CD4-positive, alpha-beta T cell (primary cell): ENCODE results near the gene PTCD2. TPM values are rescaled to one million over a fixed set of nuclear protein-coding genes. Genes with fewer than 3 reads are reported as not detected.

Experiments
- ATAC-seq: fragments of 200-7000 bp; cut with Tn5 transposase; one replicate; pipeline ENCODE4 v1.10.0; 2022; ENCODE audit warnings: mild to moderate bottlenecking; ENCODE audit not compliant: poor library complexity
- CTCF ChIA-PET: fragments of 350-600 bp; sonication (Branson Sonifier 250); formaldehyde crosslinking; loops from one replicate; lab custom pipeline; 2021; ENCODE audit warnings: antibody characterized with exemption, inconsistent platforms; lab: Charles Lee
- POLR2A ChIA-PET: fragments of 350-600 bp; sonication (Branson Sonifier 250); formaldehyde crosslinking; loops from one replicate; lab custom pipeline; 2021; ENCODE audit warnings: antibody characterized with exemption, inconsistent platforms; lab: Charles Lee
- DNase-seq, 14 experiments: peaks; one replicate each; pipeline ENCODE4 v3.0.0-alpha.2; 2013 to 2020; ENCODE audit warnings: mixed read lengths in 2 of 14
- H3K27ac ChIP-seq, 2 donors: one replicate each; pipeline versions ENCODE4 v1.5.1 to v1.7.0; 2013; ENCODE audit warnings: low read length in 2 of 2, low read depth in 1 of 2, mild to moderate bottlenecking in 1 of 2
- H3K27me3 ChIP-seq, 2 experiments: 1 replicate in 1 of 2; 2 replicates in 1 of 2; pipeline versions ENCODE4 v1.6.1 to v1.7.0; 2013; ENCODE audit warnings: low read length in 2 of 2, control low read depth in 1 of 2, mild to moderate bottlenecking in 1 of 2, moderate library complexity in 1 of 2; ENCODE audit not compliant: insufficient read depth in 2 of 2, control insufficient read depth in 1 of 2
- H3K36me3 ChIP-seq: one replicate; pipeline ENCODE4 v1.6.1; 2013; ENCODE audit warnings: low read length, control low read depth; ENCODE audit not compliant: insufficient read depth
- H3K4me1 ChIP-seq: one replicate; pipeline ENCODE4 v1.6.1; 2013; ENCODE audit warnings: low read length, control low read depth; ENCODE audit not compliant: insufficient read depth
- H3K4me3 ChIP-seq: one replicate; pipeline ENCODE4 v1.5.1; 2013; ENCODE audit warnings: mild to moderate bottlenecking, low read length, moderate library complexity
- H3K9me3 ChIP-seq, 2 experiments: 1 replicate in 1 of 2; 2 replicates in 1 of 2; pipeline versions ENCODE4 v1.6.1 to v1.7.0; 2013; ENCODE audit warnings: low read length in 2 of 2, mild to moderate bottlenecking in 2 of 2, control low read depth in 1 of 2, moderate library complexity in 1 of 2; ENCODE audit not compliant: control insufficient read depth in 1 of 2, insufficient read depth in 1 of 2
- H3K27ac Mint-ChIP-seq: one replicate; pipeline ENCODE4 v1.8.0; 2020; ENCODE audit warnings: mixed read lengths
- H3K27me3 Mint-ChIP-seq: one replicate; pipeline ENCODE4 v1.8.0; 2021; ENCODE audit warnings: mixed read lengths
- H3K36me3 Mint-ChIP-seq: one replicate; pipeline ENCODE4 v1.8.0; 2021; ENCODE audit warnings: low read depth, mixed read lengths
- H3K4me1 Mint-ChIP-seq: one replicate; pipeline ENCODE4 v1.8.0; 2021; ENCODE audit warnings: low read depth, mixed read lengths
- H3K4me3 Mint-ChIP-seq: one replicate; pipeline ENCODE4 v1.8.0; 2020; ENCODE audit warnings: mild to moderate bottlenecking, mixed read lengths
- H3K9me3 Mint-ChIP-seq: one replicate; pipeline ENCODE4 v1.8.0; 2020; ENCODE audit warnings: mixed read lengths
- CTCF ChIP-seq: fragments of 200-600 bp; IDR thresholded peaks from one replicate; pipeline ENCODE4 v1.8.0; 2022; ENCODE audit warnings: antibody characterized with exemption, mild to moderate bottlenecking
- intact Hi-C, 2 experiments: fragments of 100-400 bp; cut with DNase I in 1 of 2; cut with micrococcal nuclease in 1 of 2; formaldehyde crosslinking; loops; one replicate each; pipeline versions ENCODE4 v1.15.1 to v1.9.0; 2023 to 2025; cut with DNase I, micrococcal nuclease
- total RNA-seq, 174 experiments: library from RNA in 2 of 174; stranded (reverse) in 2 of 174; gene quantifications; one replicate each; pipeline ENCODE4 v1.2.3 and lab custom pipeline; 2021 to 2026

PTCD2 gene
- total RNA-seq, 2 experiments from 2014 or later = 2.9 to 3.3 TPM

- intact Hi-C loops = no loop called here
- Mint-ChIP-seq H3K36me3 (no peaks in the 10 kb centered on the region), H3K9me3 (no peaks in the 10 kb centered on the region), H3K27ac (no peak overlapping the region), H3K4me1 (no peaks in the 10 kb centered on the region), H3K4me3 (no peak overlapping the region), H3K27me3 (peaks cover 10% of the 10 kb centered on the region)
- TF ChIP-seq CTCF = no peak
- Histone ChIP-seq H3K9me3 (no peaks in the 10 kb centered on the region), H3K4me3 (no peak overlapping the region), H3K4me1 (no peaks in the 10 kb centered on the region), H3K36me3 (no peaks in the 10 kb centered on the region), H3K27ac (no peak overlapping the region), H3K27me3 (no peaks in the 10 kb centered on the region)
- CTCF ChIA-PET = no interaction called here
- ATAC-seq (no peak), DNase-seq (no peak)
- POLR2A ChIA-PET = no interaction called here
Measured at GRCh38 chr5:72374844-72375243, 54.7 kb downstream of the PTCD2 start.

- Histone ChIP-seq H3K4me3 (no peak overlapping the region), H3K4me1 (no peaks in the 10 kb centered on the region), H3K9me3 (no peaks in the 10 kb centered on the region), H3K27ac (no peak overlapping the region), H3K27me3 (no peaks in the 10 kb centered on the region), H3K36me3 (no peaks in the 10 kb centered on the region)
- no peak for TF ChIP-seq CTCF
- ChIA-PET CTCF (no interaction called here), POLR2A (no interaction called here)
- no peak overlapping the region for H3K27ac Mint-ChIP-seq
- H3K36me3 Mint-ChIP-seq = no peaks in the 10 kb centered on the region
- DNase-seq (no peak), ATAC-seq (no peak)
- peaks cover 10% of the 10 kb centered on the region for H3K27me3 Mint-ChIP-seq
- H3K4me3 Mint-ChIP-seq = no peak overlapping the region
- no peaks in the 10 kb centered on the region for H3K4me1 Mint-ChIP-seq
- intact Hi-C loops = no loop called here
- H3K9me3 Mint-ChIP-seq = no peaks in the 10 kb centered on the region
Measured at GRCh38 chr5:72376381-72376780, 56.2 kb downstream of the PTCD2 start.

GRCh38 chr5:72377910-72378638, 57.9 kb downstream of the PTCD2 start:
- no peaks in the 10 kb centered on the region for H3K36me3 Mint-ChIP-seq
- no peak overlapping the region for H3K4me3 Mint-ChIP-seq
- Histone ChIP-seq H3K4me3 (no peak overlapping the region), H3K4me1 (no peaks in the 10 kb centered on the region), H3K27me3 (no peaks in the 10 kb centered on the region), H3K27ac (no peak overlapping the region), H3K36me3 (no peaks in the 10 kb centered on the region), H3K9me3 (no peaks in the 10 kb centered on the region)
- TF ChIP-seq CTCF = no peak
- no peak for ATAC-seq
- ChIA-PET POLR2A (no interaction called here), CTCF (no interaction called here)
- H3K27ac Mint-ChIP-seq = no peak overlapping the region
- H3K27me3 Mint-ChIP-seq = peaks cover 10% of the 10 kb centered on the region
- no peak for DNase-seq
- intact Hi-C loops = no loop called here
- no peaks in the 10 kb centered on the region for H3K4me1 Mint-ChIP-seq
- no peaks in the 10 kb centered on the region for H3K9me3 Mint-ChIP-seq
